ENCODE results near the gene ANO10.

GRCh38 chr3:43505351-43505750 lies 116.5 kb downstream of the ANO10 start:
- no peak for TF ChIP-seq EZH2 (IDR thresholded peaks at IDR 0.05; ENCODE audit: borderline replicate concordance, insufficient read depth, low read length, poor library complexity, severe bottlenecking)
- TF ChIP-seq, protein P1, sequence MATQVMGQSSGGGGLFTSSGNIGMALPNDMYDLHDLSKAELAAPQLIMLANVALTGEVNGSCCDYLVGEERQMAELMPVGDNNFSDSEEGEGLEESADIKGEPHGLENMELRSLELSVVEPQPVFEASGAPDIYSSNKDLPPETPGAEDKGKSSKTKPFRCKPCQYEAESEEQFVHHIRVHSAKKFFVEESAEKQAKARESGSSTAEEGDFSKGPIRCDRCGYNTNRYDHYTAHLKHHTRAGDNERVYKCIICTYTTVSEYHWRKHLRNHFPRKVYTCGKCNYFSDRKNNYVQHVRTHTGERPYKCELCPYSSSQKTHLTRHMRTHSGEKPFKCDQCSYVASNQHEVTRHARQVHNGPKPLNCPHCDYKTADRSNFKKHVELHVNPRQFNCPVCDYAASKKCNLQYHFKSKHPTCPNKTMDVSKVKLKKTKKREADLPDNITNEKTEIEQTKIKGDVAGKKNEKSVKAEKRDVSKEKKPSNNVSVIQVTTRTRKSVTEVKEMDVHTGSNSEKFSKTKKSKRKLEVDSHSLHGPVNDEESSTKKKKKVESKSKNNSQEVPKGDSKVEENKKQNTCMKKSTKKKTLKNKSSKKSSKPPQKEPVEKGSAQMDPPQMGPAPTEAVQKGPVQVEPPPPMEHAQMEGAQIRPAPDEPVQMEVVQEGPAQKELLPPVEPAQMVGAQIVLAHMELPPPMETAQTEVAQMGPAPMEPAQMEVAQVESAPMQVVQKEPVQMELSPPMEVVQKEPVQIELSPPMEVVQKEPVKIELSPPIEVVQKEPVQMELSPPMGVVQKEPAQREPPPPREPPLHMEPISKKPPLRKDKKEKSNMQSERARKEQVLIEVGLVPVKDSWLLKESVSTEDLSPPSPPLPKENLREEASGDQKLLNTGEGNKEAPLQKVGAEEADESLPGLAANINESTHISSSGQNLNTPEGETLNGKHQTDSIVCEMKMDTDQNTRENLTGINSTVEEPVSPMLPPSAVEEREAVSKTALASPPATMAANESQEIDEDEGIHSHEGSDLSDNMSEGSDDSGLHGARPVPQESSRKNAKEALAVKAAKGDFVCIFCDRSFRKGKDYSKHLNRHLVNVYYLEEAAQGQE (IDR thresholded peaks at IDR 0.05; ENCODE audit: borderline replicate concordance) = peak; percentile 57
- TF ChIP-seq EP300 (conservative IDR thresholded peaks at IDR 0.05; ENCODE audit: poor library complexity, severe bottlenecking) = peak; percentile 94
- TF ChIP-seq, protein P2, sequence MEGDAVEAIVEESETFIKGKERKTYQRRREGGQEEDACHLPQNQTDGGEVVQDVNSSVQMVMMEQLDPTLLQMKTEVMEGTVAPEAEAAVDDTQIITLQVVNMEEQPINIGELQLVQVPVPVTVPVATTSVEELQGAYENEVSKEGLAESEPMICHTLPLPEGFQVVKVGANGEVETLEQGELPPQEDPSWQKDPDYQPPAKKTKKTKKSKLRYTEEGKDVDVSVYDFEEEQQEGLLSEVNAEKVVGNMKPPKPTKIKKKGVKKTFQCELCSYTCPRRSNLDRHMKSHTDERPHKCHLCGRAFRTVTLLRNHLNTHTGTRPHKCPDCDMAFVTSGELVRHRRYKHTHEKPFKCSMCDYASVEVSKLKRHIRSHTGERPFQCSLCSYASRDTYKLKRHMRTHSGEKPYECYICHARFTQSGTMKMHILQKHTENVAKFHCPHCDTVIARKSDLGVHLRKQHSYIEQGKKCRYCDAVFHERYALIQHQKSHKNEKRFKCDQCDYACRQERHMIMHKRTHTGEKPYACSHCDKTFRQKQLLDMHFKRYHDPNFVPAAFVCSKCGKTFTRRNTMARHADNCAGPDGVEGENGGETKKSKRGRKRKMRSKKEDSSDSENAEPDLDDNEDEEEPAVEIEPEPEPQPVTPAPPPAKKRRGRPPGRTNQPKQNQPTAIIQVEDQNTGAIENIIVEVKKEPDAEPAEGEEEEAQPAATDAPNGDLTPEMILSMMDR (IDR thresholded peaks at IDR 0.05; ENCODE audit: poor library complexity, severe bottlenecking) = no peak
- peak; percentile 81 for TF ChIP-seq POLR2AphosphoS5 (IDR thresholded peaks at IDR 0.05)
- no peak for TF ChIP-seq SMC3 (conservative IDR thresholded peaks at IDR 0.05; ENCODE audit: poor library complexity)
- TF ChIP-seq RAD21 (conservative IDR thresholded peaks at IDR 0.05) = no peak
- no peak for TF ChIP-seq TAF1 (IDR thresholded peaks at IDR 0.05; ENCODE audit: low read depth)

Measured in neural cell (in vitro differentiated cells).